GDM1 (cell line): ENCODE measurements around the gene CHRM2.
"Not testable (repeated sequence)": the region's sequence is repeated elsewhere in the genome, so short reads cannot be mapped to it uniquely, and the experiment has no call there.

Experiments
- DNase-seq: peaks from one replicate; lab custom pipeline; 2025; lab: John Stamatoyannopoulos, UW

The CHRM2 gene

DNA sequence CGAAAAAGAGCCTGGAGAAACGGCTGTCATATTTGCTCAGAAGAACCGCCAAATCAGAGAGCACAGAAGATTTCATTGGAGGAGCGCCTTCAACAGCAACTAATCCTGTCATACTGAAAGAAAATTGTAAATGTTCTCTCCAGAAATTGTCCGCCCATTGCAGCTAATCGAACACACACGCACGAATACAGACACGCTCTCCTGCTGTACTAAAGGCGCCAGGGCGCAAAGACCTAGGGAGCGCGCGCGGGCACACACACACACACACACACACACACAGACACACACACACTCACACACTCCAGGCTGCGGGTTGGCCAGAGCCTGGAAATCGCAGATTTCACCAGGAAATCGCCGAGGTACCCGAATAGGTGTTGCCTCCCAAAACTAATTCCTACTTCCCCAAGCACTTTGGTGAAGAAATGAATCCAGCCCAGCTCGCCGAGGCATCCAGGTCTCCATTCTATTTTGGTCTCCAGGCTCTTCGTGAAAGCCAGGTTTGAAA, at the start of gene CHRM2:
Gene CHRM2 (plus strand): TSS at position 157 of the 505 bp plus-strand sequence. CDS start 146,214 bp downstream, outside the sequence.
- no peak for DNase-seq

DNA sequence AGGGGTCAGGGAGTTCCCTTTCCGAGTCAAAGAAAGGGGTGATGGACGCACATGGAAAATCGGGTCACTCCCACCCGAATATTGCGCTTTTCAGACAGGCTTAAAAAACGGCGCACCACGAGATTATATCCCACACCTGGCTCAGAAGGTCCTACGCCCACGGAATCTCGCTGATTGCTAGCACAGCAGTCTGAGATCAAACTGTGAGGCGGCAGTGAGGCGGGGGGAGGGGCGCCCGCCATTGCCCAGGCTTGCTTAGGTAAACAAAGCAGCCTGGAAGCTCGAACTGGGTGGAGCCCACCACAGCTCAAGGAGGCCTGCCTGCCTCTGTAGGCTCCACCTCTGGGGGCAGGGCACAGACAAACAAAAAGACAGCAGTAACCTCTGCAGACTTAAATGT, 37.1 kb upstream of the CHRM2 start:
- not testable (repeated sequence) for DNase-seq

DNA sequence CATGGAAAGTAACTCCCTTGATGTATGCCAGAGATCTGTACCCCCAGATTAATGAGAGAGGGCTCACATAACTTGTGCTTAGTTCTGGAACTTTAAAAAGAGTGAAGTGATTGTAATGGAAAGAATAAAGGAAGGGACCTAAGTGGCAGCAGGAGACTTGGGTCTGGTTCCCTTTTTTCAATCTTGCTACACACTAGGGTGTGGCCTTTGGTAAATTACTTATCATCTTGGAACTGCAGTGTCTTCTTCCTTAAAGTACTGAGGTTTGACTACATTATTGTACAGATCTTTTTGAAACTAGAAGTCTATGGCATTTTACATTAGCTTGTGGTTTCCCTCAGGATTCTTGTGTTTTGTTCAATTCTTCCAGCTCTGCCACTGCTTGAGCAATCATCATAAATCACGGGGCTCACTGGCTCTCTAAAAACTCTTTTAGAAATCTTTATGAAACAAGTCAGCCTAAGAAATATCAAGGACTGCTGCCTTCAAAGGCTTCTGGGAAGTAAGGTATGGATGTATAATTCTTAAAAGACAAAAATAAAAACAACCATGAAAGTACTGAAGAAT, 22.5 kb upstream of the CHRM2 start:
- no peak for DNase-seq

DNA sequence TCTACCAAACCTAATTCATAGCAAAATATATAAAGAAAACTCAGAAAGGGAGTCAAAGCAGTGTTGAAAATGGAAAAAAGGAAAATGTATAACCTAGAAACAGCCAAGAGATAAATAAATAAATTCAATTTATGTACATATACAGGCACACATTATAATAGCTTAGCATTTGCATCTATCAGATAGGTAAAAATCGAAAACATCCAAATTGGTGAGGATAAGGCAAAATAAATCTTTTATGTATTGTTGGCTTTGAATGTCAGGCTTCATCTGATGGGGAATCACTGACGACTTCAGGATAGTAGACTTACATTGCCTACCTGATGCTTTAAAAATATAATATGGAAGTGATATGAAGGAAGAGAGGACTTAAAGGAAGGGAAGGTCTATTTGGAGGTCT, 20.6 kb upstream of the CHRM2 start:
- DNase-seq, result no peak

DNA sequence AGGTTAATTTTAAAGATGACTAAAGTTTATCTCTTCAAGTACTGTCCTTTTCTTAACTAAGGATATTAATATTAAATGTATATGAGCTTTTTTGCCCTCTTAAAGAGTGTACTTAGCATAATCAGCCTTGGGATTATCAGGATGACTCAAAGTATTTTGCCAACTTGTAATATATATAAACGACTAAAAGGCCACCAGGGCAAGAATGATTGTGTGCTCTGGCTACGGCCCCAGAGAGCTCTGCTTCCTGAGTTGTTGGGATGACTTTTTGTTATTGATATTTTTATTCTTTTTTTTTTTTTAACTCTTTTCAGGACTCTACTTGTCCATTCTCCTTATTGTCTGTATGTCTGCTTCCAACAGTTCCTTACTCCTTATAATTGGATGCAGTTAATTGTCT, 14.8 kb upstream of the CHRM2 start:
- no peak for DNase-seq

DNA sequence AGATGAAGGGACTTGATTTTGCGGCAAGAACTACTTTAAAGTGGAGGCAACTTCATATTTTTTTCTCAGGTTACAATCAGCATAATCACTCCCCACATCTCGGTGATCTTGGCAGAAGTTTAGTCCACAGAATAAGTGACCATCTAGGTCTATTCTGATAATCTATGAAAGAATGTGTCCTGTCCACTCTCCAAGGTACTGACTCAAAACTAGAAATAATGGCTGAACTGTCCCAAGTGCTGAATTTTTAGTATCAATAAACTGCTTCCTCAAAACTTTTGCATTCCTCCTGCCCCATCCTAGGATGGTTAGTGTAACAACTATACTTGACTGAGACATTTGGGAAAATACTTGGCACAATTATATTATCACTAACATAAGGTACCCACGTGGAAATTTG, 10.9 kb upstream of the CHRM2 start:
- DNase-seq, result no peak

DNA sequence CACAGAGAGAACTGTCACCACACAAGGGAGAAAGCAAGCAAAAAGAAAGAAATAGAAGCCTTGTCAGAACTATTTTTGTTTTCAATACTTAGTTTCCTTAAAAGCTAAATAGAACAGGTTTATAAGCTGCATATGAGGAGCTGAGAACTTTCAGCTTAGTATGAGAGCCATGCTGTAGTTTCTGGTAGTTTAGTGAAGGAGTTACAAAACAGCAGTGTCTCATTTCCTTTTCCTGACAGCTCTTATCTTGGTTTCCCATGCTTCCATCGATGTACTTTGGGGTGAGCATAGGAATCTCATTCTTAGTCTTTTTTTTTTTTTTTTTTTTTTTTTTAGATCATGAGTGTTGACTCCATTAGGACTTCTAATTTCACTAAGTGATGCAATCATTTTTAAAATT, 8.6 kb upstream of the CHRM2 start:
- DNase-seq, result no peak

DNA sequence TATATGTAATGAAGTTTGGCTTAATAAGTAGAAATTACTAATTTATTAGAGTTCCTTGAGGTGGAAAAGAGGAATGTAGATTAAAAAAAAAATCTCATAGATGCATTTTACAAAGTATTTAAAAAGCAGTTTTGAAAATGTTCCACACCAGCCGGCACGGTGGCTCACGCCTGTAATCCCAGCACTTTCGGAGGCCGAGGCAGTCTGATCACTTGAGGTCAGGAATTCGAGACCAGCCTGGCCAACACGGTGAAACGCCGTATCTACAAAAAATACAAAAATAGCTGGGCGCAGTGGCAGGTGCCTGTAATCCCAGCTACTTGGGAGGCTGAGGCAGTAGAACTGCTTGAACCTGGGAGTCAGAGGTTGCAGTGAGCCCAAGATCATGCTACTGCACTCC, 3.2 kb upstream of the CHRM2 start:
- no peak for DNase-seq

DNA sequence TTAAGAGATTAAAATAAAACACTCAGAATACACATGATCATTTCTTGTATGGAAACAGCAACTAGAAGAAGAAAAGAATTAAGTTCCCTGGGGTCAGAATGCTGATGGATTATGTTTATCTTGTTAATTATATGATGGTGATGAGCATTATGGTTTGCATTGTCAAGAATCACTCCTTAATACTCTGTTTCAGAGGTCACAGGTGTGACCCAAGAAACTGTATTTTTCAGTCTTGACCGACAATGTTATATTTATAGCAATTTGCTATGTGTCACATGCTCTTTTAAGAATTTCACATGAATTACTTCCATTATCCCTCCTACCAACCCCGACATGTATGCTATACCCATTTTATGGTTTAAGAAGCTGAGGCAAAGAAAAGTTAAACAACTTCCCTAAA, 2.7 kb upstream of the CHRM2 start:
- no peak for DNase-seq

DNA sequence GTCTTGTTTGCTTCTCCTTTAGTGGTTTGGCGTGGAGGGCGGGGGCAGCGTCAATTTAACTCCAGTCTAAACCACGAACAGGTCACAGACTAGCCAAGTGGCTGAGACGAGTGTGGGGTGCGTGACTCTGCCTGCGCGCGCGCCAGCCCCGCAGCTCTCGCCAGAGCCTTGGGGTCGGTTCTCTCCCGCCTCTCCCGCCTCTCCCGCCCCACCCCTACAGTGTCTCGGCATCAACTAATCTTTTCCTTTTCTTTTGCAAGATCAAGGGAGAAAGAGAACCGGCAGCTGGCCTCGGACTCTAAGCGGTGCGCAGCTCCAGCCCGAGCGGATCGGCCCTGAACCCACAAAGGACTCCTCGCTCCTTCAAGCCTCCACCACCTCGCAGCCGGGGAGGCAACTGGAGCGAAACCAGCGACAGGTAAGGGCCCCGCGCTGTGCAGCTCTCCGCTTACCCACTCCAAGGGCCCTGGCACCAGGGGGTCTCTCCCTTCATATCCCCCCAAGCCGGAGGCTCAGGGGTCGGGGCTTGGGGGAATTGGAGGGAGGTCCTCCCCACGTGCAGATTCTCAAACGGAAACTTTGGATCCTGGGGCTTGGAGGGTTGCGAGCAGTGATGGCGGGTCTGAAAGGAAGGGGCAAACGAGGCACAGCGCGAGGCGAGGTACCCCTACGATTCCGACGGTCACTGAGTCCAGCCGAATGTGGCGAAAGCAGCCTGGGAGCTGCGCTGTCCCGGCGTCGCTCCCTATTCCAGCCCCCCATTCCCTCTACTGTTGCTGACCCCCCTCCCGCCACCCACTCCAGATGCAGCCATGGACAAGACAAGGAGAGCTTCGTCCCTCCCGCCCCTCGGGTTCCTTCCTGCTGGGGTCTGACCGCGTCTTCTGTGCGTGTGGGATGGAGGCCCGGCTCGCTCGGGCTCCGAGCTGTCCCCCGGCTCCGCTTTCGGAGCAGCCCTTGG, 829 bp downstream of the CHRM2 start:
- DNase-seq, result no peak

DNA sequence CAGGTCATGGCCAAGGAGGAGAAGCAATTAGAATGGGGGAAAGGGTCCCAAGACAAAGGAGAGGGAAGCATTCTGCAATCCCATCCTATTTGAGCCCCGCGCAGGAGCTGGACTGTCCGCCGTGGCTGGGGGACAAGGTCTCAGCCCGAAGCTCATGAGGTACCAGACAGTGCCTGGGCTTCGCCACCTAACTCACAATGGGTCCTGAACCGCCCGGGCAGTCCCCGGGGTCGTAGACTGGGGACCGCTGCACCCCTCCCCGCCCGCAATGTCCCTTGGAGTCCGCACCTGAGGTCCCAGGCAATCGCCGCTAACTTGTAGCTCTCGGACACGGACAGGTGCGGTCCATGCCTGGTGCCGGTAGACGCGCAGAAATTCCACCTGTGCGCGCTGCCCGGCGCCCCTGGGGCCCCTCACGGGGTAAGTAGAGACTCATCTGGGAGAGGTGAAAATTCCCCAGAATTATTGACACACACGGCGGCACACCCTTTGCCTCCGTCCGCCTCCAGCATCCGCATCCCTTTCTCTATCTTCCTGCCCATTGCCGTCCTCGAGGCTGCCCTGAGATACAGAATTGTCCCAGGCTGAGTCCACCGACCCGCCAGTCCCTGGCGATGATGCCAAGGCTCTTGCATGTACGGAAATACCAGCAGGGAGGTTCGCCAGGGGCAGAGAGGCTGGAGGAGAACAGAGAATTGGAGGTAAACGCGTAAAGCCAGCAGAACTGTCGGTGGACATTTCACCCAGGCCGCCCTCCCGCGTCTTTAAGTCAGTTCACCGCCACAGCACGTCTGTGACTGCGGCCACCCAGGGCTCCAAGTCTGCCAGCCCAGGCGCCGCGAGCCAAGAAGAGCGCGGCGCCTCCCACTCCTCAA, 1.8 kb downstream of the CHRM2 start:
- no peak for DNase-seq

DNA sequence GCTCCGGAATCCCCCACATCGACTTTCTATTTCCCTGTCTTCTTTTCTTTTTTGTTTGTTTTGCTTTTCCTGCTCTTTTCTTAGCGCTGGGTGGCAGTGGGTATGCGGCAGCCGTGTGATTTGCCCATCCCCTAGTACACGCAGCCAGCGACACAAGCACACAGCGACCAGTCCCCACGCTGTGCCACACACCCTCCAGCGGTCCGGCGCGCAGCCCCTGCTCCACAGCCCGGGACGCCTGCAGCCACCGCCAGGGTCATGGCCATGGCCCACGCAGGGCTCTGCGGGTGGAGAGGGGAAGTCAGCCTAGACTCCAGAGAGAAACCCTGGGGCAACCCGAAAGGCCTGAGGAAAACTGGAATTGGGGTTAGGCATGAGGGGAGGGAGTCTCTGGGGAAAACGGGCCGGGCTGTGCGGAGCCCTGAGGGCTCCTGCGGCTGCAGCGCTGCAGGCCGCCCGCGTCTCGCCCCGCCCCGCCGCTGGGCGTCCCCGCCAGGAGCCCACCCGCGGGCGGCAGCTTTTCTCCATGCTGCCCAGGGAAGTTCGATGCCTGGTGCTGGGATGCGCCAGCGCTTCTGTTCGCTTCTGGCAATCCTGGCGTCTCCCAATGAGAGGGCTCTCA, 2.5 kb downstream of the CHRM2 start:
- no peak for DNase-seq

DNA sequence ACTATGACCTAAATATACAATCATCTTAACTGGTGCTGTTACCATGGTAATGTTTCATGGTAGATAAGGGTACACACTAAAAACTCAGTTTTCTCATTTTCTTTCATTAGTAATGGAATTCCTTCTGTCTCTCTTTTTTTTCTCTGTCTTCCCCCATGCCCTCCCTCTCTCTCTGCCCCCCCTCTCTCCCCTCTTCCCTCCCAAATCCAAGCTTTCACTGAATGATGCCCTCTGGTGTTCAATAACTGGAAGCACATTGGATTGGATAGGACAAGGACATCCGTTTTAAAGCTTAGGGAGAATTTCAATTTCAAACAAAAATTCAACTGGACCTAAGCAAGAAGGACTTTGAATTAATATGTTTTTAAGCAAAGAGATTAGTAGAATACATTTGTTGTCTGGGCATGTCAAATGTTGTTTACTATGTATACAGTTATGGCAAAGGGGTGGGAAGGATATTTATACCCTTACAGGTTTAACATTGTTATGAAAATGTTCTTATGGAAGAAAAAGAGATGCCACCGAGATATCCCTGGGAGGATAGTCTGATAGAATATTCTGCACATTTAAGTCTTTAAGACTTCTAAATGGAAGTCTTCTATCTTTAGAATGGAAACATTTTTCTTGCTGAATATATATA, 6.1 kb downstream of the CHRM2 start:
- no peak for DNase-seq

DNA sequence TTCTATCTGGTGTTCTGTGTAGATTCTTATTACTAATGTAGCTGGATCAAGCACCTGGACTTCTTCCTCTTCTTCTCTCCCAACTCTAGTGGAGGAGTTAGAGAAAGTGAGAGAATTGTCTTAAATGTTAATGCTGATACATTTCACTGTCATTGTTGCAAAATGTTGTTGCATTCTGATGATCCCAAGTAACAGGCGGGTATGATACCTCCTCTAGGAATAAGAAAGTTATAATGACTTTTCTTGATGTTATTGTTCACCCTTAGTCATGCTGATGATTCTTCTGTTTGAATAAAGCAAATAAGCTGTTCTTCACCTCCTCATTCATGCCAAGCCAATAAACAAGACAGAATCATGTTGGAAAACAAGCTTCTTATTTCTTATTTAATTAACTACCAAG, 9.1 kb downstream of the CHRM2 start:
- DNase-seq, result no peak

DNA sequence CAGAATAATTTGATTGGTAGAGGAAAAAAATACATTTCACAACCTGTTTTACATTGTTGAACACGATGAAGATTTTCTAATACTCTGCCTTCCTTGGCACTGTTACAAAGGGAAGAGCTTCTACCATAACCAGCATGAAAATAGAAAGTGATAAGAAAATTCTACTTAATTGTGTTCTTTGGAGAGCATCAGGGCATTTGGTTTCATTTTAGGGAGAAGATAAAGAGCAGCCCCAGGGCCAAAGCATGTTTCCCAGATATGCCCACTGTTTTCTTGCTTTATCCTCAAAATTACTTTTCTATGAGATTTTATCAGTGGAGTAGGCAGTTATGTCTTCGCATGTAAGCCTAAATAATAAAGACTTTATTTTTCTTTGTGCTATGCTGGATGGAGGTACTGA, 9.5 kb downstream of the CHRM2 start:
- DNase-seq, result no peak

DNA sequence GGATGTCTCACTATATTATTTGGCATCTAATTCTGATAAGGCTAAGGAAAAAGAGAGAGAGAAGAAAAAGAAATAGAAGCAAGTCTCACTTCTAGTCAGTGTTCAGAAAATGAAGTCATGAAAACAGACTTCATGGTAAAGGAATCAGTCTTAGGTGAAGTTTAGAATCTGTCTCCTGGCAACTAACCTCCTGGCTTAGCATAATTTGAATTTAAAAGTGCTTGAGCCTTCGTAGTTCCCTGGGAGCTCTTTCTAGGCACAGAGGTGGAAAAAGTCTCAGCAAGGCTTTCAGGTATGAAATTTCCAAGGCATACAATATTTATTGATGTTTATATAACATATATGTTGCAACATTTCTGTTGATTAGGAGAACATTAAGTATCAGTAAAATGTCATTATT, 10.4 kb downstream of the CHRM2 start:
- DNase-seq, result no peak

DNA sequence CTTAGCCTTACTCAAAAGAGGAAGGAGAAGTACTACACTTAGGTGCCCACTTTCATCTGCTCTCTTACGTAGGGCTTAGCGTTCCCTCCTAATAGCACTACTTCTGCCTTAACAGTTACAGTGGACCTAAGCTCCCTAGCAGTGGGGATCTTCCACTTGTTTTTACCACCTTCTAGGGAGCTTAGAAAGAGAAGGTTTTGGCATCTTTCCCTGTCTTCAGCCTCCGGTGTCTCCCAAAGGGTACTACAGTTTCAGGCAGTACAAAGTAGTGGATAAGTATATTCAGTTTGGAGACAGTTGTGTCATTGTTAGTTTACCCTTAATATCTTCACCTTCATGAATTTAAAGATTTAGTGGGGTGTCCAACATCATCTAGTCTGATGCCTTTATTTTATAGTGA, 14.6 kb downstream of the CHRM2 start:
- no peak for DNase-seq

DNA sequence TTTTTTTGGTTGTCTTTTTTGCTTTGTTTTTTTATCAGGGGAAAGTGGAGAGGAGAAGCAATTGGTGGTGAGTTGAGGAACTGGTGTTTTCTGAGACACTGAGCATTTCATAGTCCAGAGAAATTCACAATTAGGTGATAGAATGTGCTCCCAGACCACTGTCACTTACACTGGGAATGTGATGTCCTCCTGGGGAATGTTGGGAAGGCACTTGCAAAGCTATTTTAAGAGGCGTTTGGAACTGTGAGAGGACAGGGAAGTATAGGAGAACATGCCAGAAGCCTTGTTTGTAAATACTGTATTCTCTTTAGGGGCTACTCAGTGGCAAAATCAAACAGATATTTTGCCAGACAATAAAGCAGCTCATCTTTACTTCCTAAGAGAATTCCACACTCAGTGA, 16.0 kb downstream of the CHRM2 start:
- DNase-seq, result no peak

DNA sequence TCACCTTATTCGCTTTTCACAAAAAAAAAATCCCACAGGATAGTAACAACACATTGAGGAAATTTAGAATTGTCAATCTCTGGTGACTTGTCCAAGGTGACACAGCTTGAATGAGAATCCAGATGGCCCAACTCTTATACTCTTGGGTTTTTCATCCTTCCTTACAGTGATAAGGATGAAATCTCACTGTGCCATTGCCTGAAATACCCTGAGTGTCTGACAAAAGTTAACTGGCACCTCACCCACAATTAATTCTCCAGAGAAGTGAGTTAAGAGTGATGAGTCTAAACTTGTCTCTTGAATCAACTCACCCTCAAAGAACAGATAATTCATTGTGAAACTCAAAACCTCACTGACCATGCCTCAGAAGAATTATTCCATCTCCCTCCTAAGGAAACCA, 18.9 kb downstream of the CHRM2 start:
- DNase-seq, result no peak

DNA sequence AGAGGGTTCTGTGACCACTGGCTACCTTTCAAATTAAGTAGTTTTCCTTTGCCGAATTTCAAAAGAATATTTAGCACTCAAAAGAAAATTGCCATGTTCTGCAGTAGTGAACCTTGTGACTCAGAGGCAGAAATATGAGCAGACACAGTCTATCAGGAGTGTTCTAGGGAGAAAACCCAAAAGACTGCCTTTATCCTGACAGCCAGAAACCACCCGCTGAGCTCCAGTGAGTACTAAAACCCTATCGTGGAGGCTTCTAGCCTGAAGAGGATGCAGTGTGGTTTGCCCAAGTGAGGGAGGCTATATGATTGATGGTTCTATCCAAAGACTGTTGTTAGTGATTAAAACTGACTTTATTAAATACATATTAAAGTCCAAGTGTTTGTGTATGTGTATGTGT, 21.9 kb downstream of the CHRM2 start:
- no peak for DNase-seq

DNA sequence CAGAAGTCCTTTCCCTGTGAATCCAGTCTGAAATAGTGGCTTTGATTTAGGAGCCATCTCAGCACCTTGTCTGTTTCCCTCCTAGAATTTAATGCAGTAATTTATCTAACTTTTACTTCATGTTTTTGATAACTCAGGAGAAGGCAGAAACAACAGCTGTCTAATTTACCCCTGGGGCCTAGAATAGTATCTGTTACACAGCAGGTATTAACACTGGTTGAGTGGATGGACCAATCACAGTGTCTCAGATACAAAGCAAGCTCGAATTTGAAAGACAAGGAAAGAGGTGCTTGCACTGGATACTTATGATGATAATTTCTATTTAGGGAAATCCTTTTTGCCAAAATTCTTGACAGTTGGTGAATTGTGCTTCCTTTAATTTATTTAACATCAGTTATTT, 23.4 kb downstream of the CHRM2 start:
- DNase-seq, result no peak

DNA sequence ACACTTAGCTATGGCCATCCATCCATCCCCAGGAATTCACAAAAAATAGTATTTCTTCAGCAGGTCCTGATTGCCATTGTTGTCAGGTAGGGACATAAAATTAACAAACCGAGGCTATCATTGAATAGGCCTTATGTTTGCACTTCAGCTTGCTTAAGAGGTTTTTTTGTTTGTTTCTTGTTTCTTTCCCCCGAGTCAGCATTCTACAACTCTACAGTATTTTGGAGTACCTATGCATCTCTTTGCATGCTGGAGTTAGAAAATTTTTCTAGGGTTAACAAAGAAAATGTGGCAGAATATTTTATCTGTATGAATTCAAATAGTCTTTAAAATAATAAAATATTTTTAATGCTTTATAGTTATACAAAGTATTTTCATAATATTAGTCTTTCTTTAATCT, 26.3 kb downstream of the CHRM2 start:
- DNase-seq, result no peak
